DOHH2 (cell line): ENCODE data around the gene NR1H3.

ENCODE experiments used
- CTCF ChIP-seq: fragments of 200-600 bp; sonication (generic); IDR thresholded peaks from one replicate; pipeline ENCODE4 v1.5.1; 2014; ENCODE audit warnings: antibody characterized with exemption, mild to moderate bottlenecking, low read depth, low read length; ENCODE audit not compliant: poor library complexity, severe bottlenecking
- EZH2phosphoT487 ChIP-seq: fragments of 200-600 bp; sonication (generic); IDR thresholded peaks from 2 replicates; pipeline ENCODE4 v1.6.1; 2017; ENCODE audit warnings: borderline replicate concordance, mild to moderate bottlenecking, antibody characterized with exemption, low read length, moderate library complexity, mixed read lengths

DNA sequence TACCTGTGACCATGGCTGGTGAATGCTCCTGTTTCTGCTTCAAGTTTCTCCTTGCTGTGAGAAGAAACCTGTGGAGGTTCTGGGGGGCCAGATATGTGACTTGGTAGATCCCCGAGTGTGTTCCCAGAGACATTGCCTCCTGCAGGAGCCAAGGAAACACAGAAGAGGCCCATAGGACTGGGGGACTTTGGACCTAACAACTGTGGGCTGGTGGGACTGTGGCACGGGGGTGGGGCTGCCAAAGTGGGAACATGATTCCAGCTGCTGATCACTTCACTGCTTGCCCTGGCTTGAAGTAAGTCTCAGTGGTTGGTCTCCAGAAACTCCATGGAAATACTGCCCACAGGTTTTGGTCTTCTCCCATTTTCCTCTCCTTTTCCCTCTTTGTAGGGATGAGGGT, 4.1 kb upstream of the NR1H3 start:
- no peak for TF ChIP-seq CTCF
- TF ChIP-seq EZH2phosphoT487, result no peak
